Ascending aorta (tissue), 2 donors: ENCODE data around the gene CHD5. TPM values are rescaled to one million over a fixed set of nuclear protein-coding genes. Genes with fewer than 3 reads are reported as not detected.

Experiments used
- DNase-seq, 2 donors: peaks; one replicate each; pipeline ENCODE4 v3.0.0-alpha.2; 2019; ENCODE audit warnings: low spot score in 2 of 2
- H3K27ac ChIP-seq, 2 donors: fragments of 200-600 bp; sonication (generic); one replicate each; pipeline ENCODE4 v1.5.1; 2016 to 2017; ENCODE audit warnings: mild to moderate bottlenecking in 1 of 2
- H3K27me3 ChIP-seq: fragments of 200-600 bp; sonication (generic); one replicate; pipeline ENCODE4 v1.5.1; 2017
- H3K36me3 ChIP-seq, 2 donors: fragments of 200-600 bp; sonication (generic); one replicate each; pipeline ENCODE4 v1.5.1; 2016
- H3K4me1 ChIP-seq, 2 donors: fragments of 200-600 bp; sonication (generic); one replicate each; pipeline ENCODE4 v1.5.1; 2016 to 2017; ENCODE audit warnings: mild to moderate bottlenecking in 1 of 2
- H3K4me3 ChIP-seq, 2 donors: fragments of 200-600 bp; sonication (generic); one replicate each; pipeline ENCODE4 v1.5.1; 2016 to 2017; ENCODE audit warnings: mild to moderate bottlenecking in 1 of 2
- H3K9me3 ChIP-seq, 2 donors: fragments of 200-600 bp; sonication (generic); one replicate each; pipeline ENCODE4 v1.5.1; 2016
- CTCF ChIP-seq, 3 experiments: fragments of 200-600 bp in 2 of 3; fragments of 450-650 bp in 1 of 3; sonication (generic) in 2 of 3; IDR thresholded peaks; one replicate each; pipeline ENCODE4 v1.5.1; 2016 to 2019; ENCODE audit warnings: antibody characterized with exemption in 3 of 3, mild to moderate bottlenecking in 1 of 3, moderate library complexity in 1 of 3
- intact Hi-C: fragments of 100-400 bp; cut with DNase I; formaldehyde crosslinking; loops from one replicate; pipeline ENCODE4 v1.15.1; 2023
- total RNA-seq: library from RNA; depleted of rRNA; stranded (reverse); fragments of >200 nt; gene quantifications from one replicate; pipeline ENCODE4 v1.1.0, GENCODE V29; 2016

The CHD5 gene
- total RNA-seq, 1 donor from 2014 or later: 4.0 TPM

GRCh38 chr1:6149597-6149996, 30.5 kb downstream of the CHD5 start:
- Histone ChIP-seq H3K36me3 (no peaks in the 10 kb centered on the region), H3K27ac (no peak overlapping the region), H3K27me3 (no peaks in the 10 kb centered on the region), H3K4me3 (no peak overlapping the region), H3K9me3 (no peaks in the 10 kb centered on the region), H3K4me1 (no peaks in the 10 kb centered on the region)
- TF ChIP-seq CTCF (IDR thresholded peaks at IDR 0.05): no peak
- no peak for DNase-seq
- intact Hi-C loops: no loop called here

- TF ChIP-seq CTCF (IDR thresholded peaks at IDR 0.05): no peak
- Histone ChIP-seq H3K36me3 (no peaks in the 10 kb centered on the region), H3K9me3 (no peaks in the 10 kb centered on the region), H3K27me3 (no peaks in the 10 kb centered on the region), H3K27ac (no peak overlapping the region), H3K4me1 (no peaks in the 10 kb centered on the region), H3K4me3 (peak overlapping the region in 1 of 2 donors; percentile 18)
- DNase-seq: no peak
- intact Hi-C loops: no loop called here
Measured at GRCh38 chr1:6148497-6149241, 31.5 kb downstream of the CHD5 start.

GRCh38 chr1:6145864-6146410, 34.2 kb downstream of the CHD5 start:
- DNase-seq: no peak
- Histone ChIP-seq H3K4me1 (no peaks in the 10 kb centered on the region), H3K36me3 (no peaks in the 10 kb centered on the region), H3K27ac (no peak overlapping the region), H3K4me3 (no peak overlapping the region), H3K27me3 (no peaks in the 10 kb centered on the region), H3K9me3 (no peaks in the 10 kb centered on the region)
- TF ChIP-seq CTCF (IDR thresholded peaks at IDR 0.05): no peak
- intact Hi-C loops: no loop called here

GRCh38 chr1:6145396-6145750, 34.7 kb downstream of the CHD5 start:
- no peak for DNase-seq
- Histone ChIP-seq H3K27ac (no peak overlapping the region), H3K9me3 (no peaks in the 10 kb centered on the region), H3K4me3 (no peak overlapping the region), H3K36me3 (no peaks in the 10 kb centered on the region), H3K27me3 (no peaks in the 10 kb centered on the region), H3K4me1 (no peaks in the 10 kb centered on the region)
- TF ChIP-seq CTCF (IDR thresholded peaks at IDR 0.05): no peak
- intact Hi-C loops: no loop called here

- Histone ChIP-seq H3K9me3 (no peaks in the 10 kb centered on the region), H3K4me3 (no peak overlapping the region), H3K4me1 (no peaks in the 10 kb centered on the region), H3K27me3 (no peaks in the 10 kb centered on the region), H3K36me3 (no peaks in the 10 kb centered on the region), H3K27ac (no peak overlapping the region)
- intact Hi-C loops: no loop called here
- no peak for TF ChIP-seq CTCF (IDR thresholded peaks at IDR 0.05)
- no peak for DNase-seq
Measured at GRCh38 chr1:6144647-6145395, 35.3 kb downstream of the CHD5 start.
